Raji (cell line): Measurements from ENCODE around the gene GINS1.

Source experiments
- POLR2A ChIP-seq: IDR thresholded peaks from 2 replicates; pipeline ENCODE4 v1.6.1; 2011; ENCODE audit warnings: low read depth, low read length, control low read depth; ENCODE audit not compliant: insufficient read depth

The GINS1 gene

DNA sequence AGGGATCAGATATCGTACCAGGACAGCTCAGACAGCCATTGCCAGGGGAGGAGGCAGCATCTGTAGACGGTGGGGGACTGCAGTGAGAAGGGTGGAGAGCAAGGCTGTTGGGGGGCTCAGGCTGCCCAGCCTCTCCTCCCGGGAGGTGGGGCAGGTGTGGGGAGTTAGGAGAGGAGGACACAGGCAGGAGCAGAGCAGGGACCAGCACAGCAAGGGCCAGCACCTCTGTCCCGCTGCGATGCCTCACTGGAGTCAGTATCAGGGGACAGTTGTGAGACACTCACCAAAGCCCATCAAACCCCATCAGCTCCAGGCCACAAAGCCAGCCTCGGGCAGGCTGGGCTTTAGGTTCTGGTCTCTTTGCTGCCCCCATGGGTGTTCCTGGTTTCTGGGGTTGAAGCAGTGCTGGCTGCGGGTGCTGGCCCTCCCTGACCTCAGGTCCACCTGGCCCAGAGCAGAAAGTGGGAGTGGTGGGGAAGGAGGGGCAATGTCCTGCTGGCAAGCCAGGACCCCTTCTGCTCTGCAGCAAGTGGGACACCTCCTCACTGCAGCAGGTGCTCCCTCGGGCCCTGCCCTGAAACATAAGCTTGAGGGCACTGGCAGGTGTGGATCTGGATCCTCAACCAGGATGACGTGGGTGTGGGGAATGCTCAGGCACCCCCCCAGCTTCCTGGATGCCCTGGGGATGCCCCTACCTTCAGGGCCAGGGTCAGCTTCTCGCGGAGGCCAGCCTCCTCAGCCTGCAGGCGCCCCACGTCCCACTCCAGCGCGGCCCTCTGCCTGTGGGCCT, 83.4 kb downstream of the GINS1 start:
- no peak for TF ChIP-seq POLR2A

DNA sequence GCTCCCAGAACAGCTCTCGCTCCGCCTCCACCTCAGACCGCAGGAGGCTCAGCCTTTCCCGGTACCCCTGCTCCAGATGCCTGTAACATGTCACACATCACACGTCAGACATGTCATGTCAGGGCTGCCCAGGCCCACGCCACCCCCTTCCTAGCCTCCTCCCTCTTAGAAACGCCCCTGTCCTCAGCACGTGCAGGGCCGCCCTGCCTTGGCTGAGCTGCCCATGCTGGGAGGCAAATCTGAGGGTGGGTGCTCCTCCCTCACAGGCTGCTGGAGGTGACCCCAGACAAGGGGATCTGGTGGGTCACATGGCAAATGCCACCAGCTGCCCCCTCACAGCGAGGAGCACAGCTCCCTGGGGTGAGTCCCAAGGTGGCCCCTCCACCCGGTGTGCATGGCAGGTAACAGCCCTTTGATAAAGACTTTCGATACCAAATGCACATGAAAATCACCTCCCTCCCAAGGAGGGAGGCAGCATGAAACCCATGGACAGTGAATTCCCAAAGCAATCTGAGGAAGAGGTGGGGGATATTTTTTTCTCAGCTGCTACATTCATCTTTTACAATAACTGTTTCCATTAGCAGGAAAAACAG, 84.1 kb downstream of the GINS1 start:
- no peak for TF ChIP-seq POLR2A

DNA sequence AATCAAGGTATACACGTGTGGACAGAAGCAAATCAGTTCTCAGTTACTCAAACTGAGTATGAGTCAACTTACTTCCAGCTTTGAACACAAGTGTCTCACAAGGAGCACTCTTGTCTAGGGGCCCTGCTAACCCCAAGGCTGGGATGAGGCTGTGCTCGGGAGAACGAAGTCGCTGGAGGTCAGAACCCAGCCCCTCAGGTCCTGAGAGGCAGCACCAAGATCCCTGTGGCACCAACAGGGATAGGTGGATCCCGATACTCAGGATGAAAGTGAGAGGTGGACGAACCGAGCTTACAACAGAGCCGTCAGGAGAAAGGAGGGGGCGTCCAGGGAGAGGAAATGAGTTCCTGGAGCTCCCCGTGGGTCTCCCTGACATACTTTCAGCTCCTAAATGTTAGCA, 85.7 kb downstream of the GINS1 start:
- no peak for TF ChIP-seq POLR2A

DNA sequence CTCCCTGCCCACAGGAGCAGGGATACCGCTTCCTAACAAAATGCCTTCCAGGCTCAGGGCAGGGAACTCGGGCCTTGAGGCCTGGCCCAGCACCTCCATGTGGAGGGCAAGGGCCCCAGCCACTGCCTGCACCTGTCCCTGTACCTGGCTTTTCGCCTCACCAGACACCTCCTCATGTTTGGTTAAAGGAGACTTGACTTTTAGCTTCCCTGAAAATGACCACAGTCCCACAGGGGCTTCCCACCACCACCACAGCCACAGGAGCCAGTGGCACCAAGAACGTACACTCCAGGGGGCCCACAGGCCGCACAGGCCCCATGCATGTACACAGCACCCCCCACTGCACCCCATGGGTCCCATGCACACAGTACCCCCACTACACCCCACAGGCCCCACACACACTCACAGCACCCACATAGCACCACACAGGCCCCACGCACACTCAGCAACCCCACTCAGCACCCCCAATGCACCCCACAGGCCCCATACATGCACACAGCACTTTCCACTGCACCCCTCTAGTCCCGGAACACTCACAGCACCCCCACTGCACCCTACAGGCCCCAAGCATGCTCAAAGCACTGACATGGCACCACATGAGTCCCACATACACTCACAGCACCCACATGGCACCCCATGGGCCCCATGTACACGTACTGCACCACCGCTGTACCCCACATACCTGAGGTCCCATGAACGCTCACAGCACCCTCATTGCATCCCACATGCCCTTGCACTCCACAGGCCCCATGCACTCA, 86.5 kb downstream of the GINS1 start:
- TF ChIP-seq POLR2A, result no peak

DNA sequence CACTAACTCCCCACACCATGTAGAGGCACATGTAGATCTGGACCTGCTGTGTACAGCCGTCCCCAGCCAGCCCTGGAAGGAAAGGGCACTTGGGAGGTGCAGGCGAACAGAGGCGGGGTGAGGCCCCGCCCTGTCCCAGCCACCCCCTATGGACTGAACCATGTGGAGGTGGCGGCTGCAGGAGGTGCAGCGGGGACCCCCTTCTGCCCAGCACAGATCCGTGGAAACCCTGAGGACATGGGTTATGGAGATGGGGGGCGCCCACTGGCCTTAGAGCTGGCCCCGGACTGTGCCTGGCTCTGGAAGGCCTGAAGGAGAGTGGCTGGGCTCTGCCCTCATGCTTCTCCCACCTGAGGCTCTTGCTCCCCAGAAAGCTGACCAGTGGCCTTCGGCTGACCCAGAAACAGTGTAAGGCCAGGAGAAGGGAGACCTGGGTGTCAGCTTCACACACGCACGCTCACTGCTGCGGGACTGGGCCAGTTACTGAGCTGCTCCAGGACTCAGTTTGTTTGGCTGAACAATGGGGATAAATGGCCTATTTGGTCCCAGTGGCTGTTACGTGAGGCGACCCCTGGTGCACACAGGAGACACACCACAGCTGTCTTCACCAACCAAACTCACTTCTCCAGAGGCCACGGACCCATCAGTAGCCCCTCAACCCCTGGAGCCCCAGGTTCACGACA, 87.2 kb downstream of the GINS1 start:
- no peak for TF ChIP-seq POLR2A

DNA sequence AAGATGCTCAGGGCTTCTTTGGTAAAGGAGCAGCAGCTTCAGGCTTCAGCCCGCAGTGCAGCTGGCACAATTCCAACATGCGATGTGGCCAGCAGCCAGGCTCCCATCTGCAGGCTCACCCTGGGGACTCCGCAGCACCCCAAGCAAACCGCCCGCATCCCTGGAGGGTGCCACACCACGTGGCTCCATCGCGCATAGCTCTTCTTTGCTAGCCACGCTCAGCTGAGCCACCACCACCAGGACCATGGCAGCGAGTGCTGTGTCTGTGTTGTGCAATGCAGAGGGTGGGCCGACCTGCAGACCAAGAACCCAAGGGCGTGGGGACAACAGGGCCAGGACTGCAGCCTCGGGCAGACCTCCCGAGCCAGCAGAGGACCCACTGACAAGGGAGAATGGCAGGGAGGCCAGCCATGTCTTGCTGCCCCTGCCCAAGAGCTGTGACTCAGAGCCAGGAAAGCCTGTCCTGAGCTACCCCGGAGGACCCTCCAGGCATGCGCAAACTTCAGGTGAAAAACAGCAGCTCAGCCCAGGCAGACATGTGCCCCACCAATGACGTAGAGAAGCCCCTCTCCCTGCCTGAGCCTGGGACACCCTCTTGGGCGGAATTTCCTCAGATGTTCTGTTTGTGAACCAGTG, 87.8 kb downstream of the GINS1 start:
- TF ChIP-seq POLR2A, result no peak

DNA sequence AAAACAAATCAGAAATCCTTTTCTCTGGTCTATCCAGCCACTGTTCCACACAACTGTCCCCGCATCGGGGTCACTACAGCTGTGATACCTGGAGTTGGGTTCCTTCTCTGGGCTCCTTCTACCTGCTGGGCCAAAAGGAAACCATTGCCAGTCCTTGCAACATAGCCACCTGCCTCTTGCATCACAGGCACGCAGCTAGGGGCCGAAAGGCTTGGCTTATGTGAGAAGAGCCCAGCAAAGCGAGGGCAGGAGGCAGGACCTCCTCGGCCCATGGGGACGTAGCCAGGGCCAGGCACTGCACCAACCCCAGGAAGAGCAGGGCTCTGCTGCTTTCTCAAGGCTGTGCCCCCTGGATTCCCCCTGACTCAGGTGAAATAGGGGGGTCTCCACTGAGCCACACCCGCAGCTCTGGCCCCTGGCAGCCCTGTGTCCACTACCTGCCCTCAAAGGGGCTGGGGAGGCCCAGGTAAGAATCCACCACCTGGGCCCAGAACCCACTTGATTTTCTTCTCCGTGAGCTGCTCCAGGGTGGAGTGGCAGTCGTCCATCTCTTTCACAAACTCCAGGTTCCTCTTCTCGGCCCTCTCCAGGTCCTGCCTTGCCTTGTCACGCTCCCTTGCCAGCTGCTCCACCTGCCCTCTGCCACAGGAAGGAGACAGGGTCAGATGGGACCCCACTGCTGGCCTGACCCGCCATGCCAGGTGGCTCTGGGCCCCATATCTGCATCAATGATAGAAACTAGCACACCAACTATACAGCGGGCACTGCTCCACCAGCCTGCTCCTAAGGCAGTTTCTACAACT, 88.9 kb downstream of the GINS1 start:
- no peak for TF ChIP-seq POLR2A

DNA sequence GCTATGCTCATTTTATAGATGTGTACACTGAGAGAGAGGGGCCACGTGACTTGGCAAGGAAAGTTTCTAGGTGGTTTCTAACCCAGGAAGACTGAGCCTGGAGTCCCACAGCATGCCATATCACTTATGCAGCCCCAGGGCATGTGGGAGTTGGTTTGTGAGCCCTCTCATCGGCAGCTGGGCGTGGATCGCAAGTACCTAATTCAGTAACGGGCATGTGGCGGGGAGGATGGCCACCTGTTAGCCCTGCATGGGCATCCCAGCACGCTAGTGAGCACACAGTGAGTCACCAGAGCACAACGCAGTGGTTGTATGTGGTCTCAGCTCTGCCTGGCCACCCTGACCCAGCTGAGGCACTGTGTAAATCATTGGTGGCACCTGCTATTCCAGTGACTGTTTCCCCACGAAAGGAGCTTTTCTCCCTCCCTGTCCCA, 89.5 kb downstream of the GINS1 start:
- no peak for TF ChIP-seq POLR2A

DNA sequence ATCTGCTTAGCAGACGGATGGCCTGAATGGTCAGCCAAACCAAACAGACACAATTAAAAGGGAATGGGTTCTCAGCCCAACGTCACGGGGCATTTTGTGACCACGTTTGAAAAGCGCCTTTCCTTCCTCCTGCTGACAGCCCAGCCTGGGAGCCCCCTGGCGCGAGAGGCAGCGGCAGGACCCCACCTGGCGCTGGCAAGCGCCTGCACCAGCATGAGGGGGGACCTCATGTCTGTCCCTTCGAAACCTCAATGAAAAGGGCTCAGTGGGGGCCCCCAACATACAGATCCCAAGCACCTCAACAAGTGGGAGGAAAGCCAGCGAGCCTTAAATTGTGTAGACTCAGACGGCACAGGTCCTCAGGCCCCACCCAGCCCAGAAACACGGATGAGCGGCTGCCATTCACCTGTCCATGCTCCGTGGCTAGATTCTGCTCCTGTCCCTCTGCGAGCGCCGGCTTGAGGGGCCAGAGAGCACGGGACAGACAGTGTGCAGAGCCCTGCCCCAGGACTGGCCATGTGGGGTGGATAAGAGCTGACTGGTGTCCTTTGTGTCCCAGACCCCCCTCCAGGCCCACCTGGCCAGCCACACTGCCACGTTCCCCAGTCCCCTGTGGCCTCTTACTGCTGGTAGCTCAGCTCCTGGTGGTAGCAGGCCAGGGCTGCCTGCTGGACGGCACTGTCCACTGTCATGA, 90.3 kb downstream of the GINS1 start:
- no peak for TF ChIP-seq POLR2A
